Measurements from ENCODE around the gene ILF2.
"Not testable (repeated sequence)": the region's sequence is repeated elsewhere in the genome, so short reads cannot be mapped to it uniquely, and the experiment has no call there.

The ILF2 gene

DNA sequence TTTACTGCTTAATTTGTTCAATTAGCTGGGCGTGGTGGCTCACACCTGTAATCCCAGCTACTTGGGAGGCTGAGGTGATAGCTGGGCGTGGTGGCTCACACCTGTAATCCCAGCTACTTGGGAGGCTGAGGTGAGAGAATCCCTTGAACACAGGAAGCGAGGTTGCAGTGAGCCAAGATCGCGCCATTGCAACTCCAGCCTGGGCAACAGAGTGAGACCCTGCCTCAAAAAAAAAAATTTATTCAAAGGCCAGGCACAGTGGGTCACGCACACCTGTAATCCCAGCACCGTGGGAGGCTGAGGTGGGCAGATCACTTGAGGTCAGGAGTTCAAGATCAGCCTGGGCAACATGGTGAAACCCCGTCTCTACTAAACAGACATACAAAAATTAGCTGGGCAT is 2.1 kb downstream of the ILF2 start:
- Mint-ChIP-seq H3K4me1 (ENCODE audit: low read depth) (peaks cover 24% of the 10 kb centered on the region), H3K36me3 (ENCODE audit: low read depth) (peaks cover 47% of the 10 kb centered on the region)
- H3K4me3 Mint-ChIP-seq; H3K9me3 Mint-ChIP-seq; H3K27me3 Mint-ChIP-seq (ENCODE audit: low read depth); H3K27ac Mint-ChIP-seq: not testable (repeated sequence)

DNA sequence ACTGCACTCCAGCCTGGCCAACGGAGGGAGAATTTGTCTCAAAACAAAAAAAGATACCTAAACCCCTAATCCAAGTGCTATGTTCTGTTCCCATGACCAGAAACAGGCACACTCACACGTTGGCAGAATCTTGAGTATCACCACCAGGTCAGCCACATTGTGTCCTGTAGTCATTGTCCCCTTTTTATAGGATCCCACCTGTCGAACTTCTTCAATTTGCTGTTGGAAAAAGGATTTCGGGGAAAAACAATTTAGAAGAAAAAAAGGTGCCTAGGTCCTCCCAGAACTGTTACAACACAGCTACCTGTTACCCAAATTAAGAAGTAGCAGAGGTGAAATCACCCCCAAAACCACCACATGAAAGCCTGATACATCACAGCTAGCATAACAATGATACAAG is 3.4 kb downstream of the ILF2 start:
- Mint-ChIP-seq H3K27me3 (ENCODE audit: low read depth) (no peaks in the 10 kb centered on the region), H3K4me1 (ENCODE audit: low read depth) (peaks cover 24% of the 10 kb centered on the region), H3K4me3 (no peak overlapping the region), H3K36me3 (ENCODE audit: low read depth) (peaks cover 51% of the 10 kb centered on the region), H3K9me3 (no peaks in the 10 kb centered on the region), H3K27ac (no peak overlapping the region)

DNA sequence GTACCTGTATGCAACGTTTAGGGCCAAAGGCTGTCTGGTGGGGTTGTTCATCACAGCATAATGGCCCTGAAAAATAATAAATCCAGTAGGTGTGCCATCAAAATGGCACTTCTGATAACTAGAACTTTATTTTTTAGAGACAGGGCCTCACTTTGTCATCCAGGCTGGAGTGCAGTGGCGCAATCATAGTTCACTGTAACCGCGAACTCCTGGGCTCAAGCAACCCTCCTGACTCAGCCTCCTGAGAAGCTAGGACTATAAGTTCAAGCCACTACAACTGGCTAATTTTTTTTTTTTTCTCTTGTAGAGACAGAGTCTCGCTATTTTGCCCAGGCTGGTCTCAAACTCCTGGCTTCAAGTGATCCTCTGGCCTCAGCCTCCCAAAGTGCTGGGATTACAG is 7.6 kb downstream of the ILF2 start:
- Mint-ChIP-seq H3K4me3 (no peak overlapping the region), H3K27ac (no peak overlapping the region), H3K27me3 (ENCODE audit: low read depth) (no peaks in the 10 kb centered on the region), H3K36me3 (ENCODE audit: low read depth) (peaks cover 48% of the 10 kb centered on the region), H3K4me1 (ENCODE audit: low read depth) (peaks cover 18% of the 10 kb centered on the region), H3K9me3 (no peaks in the 10 kb centered on the region)

DNA sequence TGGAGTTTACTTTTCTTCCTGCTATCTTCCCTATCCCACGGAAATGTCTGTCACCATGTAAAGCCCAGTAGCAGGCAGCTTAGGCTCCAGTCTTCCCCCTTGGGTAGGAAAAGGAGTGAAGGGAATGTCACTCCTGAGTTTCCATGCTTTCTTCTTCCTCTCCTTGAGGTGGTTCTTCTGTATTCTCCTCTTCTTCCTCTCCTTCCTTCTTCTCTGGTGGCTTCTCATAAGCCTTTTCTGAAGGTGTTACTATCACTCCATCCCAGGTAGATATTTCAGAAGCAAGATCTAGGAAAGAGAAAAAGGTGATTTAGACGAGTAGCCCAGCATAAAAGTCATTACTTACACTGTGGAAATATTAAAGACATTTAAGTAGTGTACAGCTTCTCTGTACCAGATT is 8.5 kb downstream of the ILF2 start:
- peaks cover 39% of the 10 kb centered on the region for H3K36me3 Mint-ChIP-seq (ENCODE audit: low read depth)
- H3K27ac Mint-ChIP-seq = no peak overlapping the region
- peaks cover 16% of the 10 kb centered on the region for H3K4me1 Mint-ChIP-seq (ENCODE audit: low read depth)
- H3K4me3 Mint-ChIP-seq = no peak overlapping the region
- H3K9me3 Mint-ChIP-seq = no peaks in the 10 kb centered on the region
- no peaks in the 10 kb centered on the region for H3K27me3 Mint-ChIP-seq (ENCODE audit: low read depth)

DNA sequence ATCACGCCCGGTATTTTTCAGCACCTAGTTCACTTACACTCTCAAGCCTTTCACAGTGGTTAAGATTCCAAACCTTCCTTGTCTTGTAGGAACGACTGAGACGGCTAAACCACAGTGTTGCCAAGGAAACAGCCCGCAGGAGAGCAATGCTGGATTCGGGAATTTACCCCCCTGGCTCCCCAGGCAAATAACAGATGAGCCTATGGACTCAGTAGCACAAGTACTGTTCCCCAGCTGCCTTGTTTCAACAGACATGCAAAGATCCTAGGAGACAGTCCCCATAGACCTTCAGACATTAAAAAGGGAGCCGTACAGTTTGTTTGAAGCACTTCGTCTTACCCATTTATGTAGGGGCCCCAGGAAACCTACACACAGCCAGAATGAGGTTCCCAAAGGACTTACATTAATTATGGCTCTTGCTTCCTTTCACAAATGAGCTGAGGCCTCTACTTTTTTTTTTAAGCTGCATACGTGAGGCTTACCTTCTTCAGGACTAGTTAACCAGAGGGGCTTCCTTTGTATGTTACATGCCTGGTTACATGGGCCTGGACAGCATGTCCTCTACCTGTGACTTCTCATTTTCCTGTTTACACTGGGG is 9.6 kb downstream of the ILF2 start:
- Mint-ChIP-seq H3K27ac (no peak overlapping the region), H3K27me3 (ENCODE audit: low read depth) (no peaks in the 10 kb centered on the region), H3K9me3 (no peaks in the 10 kb centered on the region), H3K4me3 (peak overlapping the region; percentile 28), H3K4me1 (ENCODE audit: low read depth) (peaks cover 18% of the 10 kb centered on the region), H3K36me3 (ENCODE audit: low read depth) (peaks cover 32% of the 10 kb centered on the region)

DNA sequence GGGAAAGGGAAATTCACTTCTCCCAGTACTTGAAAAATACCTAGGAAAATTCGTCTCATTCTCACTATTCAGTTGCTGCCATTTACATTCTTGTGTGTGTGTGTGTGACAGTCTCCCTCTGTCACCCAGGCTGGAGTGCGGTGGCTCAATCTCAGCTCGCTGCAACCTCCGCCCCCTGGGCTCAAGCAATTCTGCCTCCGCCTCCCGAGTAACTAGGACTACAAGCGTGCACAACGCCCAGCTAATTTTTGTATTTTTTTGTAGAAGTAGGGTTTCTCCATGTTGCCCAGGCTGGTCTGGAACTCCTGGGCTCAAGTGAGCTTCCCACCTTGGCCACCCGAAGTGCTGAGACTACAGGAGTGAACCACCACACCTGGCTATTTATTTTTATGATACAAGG is 11.1 kb downstream of the ILF2 start:
- Mint-ChIP-seq H3K36me3 (ENCODE audit: low read depth) (peaks cover 23% of the 10 kb centered on the region), H3K27ac (peak overlapping the region; percentile 59), H3K4me3 (peak overlapping the region; percentile 93), H3K4me1 (ENCODE audit: low read depth) (peaks cover 16% of the 10 kb centered on the region), H3K9me3 (no peaks in the 10 kb centered on the region), H3K27me3 (ENCODE audit: low read depth) (no peaks in the 10 kb centered on the region)

DNA sequence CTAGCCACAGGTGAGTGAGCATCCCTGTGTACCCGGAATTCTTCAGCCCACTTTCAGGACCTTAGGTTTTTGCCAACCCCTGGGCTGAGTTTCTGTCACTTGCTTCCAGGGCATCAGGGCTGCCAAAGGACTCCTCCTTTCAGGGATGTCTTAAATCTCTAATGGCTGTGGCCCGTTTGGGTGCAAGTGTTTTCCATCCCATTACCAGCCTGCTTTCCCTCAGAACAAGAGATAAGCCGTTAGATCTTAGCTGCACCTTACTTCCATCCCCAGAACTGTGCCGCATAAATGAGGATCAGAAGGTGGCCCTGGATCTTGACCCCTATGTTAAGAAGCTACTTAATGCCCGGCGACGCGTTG is 11.6 kb downstream of the ILF2 start:
- Mint-ChIP-seq H3K27me3 (ENCODE audit: low read depth) (no peaks in the 10 kb centered on the region), H3K4me1 (ENCODE audit: low read depth) (peaks cover 16% of the 10 kb centered on the region), H3K9me3 (no peaks in the 10 kb centered on the region), H3K36me3 (ENCODE audit: low read depth) (peaks cover 20% of the 10 kb centered on the region), H3K4me3 (peak overlapping the region; percentile 93), H3K27ac (peak overlapping the region; percentile 76)

DNA sequence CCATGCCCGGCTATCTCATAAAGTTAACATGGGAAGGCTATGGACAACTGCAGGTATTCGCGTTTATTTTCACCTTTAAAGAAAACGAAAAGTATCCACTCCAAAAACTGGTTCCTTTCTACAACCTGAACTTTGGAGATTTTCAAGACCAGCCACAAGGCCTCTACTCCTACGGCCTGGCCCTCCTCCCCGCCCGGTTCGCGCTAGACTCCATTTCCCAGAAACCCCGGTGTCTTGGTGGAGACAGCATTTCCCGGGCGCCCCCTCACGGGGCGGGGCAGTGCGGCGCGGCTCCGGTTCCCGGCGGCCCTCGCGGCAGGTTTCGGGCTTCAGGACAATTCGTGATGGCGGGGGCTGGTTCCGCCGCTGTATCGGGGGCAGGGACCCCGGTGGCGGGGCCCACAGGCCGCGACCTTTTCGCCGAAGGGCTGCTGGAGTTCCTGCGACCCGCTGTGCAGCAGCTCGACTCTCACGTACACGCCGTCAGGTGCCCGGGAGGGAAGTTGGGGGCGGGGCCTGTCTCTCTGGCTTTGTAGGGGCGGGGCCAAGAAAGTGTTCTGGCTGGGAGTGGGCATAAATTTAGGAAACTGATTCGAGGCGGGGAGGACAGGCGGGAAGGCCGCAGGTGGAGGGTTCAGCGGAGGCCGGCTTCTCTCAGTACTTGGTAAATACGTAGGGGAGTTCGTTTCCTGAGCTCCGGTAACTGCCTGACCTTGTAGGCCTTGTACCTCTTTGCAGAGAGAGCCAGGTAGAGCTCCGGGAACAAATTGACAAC is 12.2 kb downstream of the ILF2 start, which contains the start of gene SNAPIN:
Gene SNAPIN (plus strand): TSS at position 304 of the 775 bp plus-strand sequence. CDS start 41 bp downstream, at position 345.
- H3K4me1 Mint-ChIP-seq (ENCODE audit: low read depth) = peaks cover 16% of the 10 kb centered on the region
- H3K36me3 Mint-ChIP-seq (ENCODE audit: low read depth) = peaks cover 15% of the 10 kb centered on the region
- H3K27ac Mint-ChIP-seq = peak within 1 kb of the TSS; percentile 76
- no peaks in the 10 kb centered on the region for H3K27me3 Mint-ChIP-seq (ENCODE audit: low read depth)
- H3K9me3 Mint-ChIP-seq = no peaks in the 10 kb centered on the region
- H3K4me3 Mint-ChIP-seq = peak within 1 kb of the TSS; percentile 93

DNA sequence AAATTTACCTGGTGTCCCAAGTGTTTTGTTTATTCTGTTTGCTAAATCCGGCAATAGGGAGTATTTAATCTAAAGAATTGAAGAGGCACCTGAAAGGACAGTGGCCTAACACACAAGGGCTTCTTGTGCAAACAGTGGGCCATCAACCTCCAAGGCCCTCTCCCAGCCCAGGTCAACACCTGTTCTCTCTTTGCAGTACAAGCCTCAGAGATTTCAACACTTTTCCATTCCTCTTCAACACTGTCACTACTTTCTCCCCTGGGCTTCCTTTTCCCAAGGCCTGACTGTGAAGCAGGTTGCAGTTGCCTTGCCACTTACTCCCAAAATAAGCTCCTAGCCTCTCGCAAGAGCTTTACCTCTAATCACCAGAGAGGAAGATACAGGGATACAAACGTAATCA is 15.5 kb downstream of the ILF2 start:
- no peak overlapping the region for H3K4me3 Mint-ChIP-seq
- H3K27me3 Mint-ChIP-seq (ENCODE audit: low read depth) = no peaks in the 10 kb centered on the region
- H3K9me3 Mint-ChIP-seq = no peaks in the 10 kb centered on the region
- no peaks in the 10 kb centered on the region for H3K36me3 Mint-ChIP-seq (ENCODE audit: low read depth)
- H3K4me1 Mint-ChIP-seq (ENCODE audit: low read depth) = peaks cover 14% of the 10 kb centered on the region
- H3K27ac Mint-ChIP-seq = no peak overlapping the region

DNA sequence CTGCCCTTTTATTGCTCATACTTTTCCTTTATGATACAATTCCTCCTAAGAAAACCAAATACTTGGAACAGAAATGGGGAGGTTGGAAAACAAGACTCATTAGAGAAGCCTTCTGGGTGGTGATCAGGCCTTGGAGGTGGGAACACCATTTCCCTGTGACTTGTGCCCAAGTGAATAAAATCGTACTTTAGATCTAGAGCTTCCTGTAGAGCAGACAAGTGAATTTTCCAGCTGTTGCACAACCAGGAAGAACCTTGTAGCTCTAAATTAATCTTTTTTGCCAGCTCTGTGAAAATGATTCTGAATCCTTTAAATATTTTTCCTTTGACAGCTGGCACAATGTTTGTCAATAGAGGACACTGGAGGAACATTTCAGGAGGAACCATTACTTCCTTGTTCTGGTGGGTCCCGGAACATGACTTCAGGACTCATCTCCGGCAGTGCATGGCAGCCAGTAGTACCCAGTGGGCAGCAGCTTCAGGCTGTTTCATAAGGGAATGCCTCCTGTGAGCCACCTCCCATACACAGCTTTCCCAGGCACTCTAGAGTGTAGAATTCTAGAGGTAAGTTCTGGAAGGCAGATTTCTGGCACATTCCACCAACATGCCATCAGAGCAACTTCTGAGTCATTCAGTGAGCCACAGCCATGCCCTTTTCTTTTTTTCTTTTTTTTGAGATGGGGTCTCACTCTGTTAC is 17.8 kb downstream of the ILF2 start:
- peaks cover 14% of the 10 kb centered on the region for H3K4me1 Mint-ChIP-seq (ENCODE audit: low read depth)
- no peaks in the 10 kb centered on the region for H3K36me3 Mint-ChIP-seq (ENCODE audit: low read depth)
- H3K9me3 Mint-ChIP-seq = no peaks in the 10 kb centered on the region
- H3K27me3 Mint-ChIP-seq (ENCODE audit: low read depth) = no peaks in the 10 kb centered on the region
- no peak overlapping the region for H3K27ac Mint-ChIP-seq
- H3K4me3 Mint-ChIP-seq = no peak overlapping the region

DNA sequence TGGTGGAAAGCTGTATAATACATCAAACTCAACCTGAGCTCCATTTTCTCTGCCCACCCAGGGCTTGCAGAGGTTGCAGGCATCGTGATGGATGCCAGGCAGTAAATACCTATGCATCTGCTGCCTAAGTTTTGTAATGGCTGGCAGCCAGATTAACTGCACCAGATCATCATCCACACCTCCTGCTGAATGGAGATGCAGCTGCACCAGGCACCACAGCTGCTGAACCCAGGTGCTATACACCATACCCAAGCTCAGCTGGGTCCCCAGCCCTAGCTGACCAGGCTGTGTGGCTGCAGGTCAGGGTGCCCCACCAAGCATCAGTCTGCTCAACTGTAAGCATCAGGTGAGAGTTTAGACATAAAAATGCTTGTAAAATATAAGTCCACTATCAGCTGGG is 19.0 kb downstream of the ILF2 start:
- Mint-ChIP-seq H3K27ac (no peak overlapping the region), H3K4me3 (no peak overlapping the region), H3K27me3 (ENCODE audit: low read depth) (no peaks in the 10 kb centered on the region), H3K9me3 (no peaks in the 10 kb centered on the region), H3K36me3 (ENCODE audit: low read depth) (peaks cover 8% of the 10 kb centered on the region), H3K4me1 (ENCODE audit: low read depth) (peaks cover 16% of the 10 kb centered on the region)

DNA sequence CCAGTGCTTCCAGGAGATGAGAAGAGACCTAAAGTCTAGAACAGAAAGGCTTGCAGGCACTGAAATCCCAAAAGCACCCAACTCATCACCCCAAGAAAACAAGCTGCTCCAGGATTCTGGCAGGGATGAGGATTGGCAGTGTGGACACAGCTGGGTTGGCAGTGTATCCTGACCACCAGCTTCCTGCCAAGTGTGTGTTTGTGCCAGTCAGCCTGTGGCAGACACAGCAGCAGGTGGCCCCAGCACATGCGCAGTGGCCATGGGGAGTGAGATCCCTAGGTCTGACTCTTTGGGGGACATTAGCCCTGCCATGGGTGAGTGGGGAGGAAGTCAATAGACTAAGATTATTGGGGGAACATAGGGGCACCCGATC is 20.9 kb downstream of the ILF2 start:
- Mint-ChIP-seq H3K36me3 (ENCODE audit: low read depth) (peaks cover 25% of the 10 kb centered on the region), H3K9me3 (no peaks in the 10 kb centered on the region), H3K27ac (peak overlapping the region; percentile 67), H3K4me1 (ENCODE audit: low read depth) (peaks cover 25% of the 10 kb centered on the region), H3K4me3 (no peak overlapping the region), H3K27me3 (ENCODE audit: low read depth) (no peaks in the 10 kb centered on the region)

DNA sequence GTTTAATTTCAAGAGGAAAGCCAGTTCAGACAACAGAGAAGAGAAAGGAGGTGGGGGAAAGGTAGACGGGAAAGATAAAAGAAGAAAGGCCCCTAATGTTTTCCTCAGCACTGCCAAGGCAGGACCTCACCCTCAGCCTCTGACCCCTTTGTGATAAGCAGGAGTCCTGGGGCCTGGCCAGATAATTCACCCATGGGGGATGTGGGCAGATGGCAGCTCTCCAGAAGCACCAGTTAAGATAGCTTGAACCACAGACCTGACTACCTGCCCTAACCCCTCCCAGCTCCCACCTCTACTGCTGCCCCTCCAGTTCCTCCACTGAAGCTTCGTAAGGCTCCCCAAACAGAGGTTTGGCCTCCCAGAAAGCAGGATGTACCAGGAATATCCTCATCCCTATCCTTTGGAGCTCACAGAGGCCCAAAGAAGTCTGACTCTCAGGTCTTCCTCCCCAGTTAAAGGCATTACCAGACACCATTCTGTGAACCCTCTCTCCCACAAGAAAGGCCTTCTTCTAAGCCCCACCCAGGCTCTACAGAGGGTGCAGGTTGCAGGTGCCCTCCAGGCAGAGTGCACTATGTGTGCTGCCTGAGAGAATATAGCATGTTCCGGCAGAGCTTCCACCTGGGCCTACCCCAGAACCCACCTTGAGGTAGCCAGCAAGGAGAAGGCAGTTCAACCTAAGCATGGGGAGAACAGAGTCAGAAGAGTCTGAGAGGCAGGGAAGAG is 21.5 kb downstream of the ILF2 start:
- H3K4me1 Mint-ChIP-seq (ENCODE audit: low read depth) = peaks cover 27% of the 10 kb centered on the region
- H3K9me3 Mint-ChIP-seq = no peaks in the 10 kb centered on the region
- no peaks in the 10 kb centered on the region for H3K27me3 Mint-ChIP-seq (ENCODE audit: low read depth)
- H3K4me3 Mint-ChIP-seq = no peak overlapping the region
- peaks cover 31% of the 10 kb centered on the region for H3K36me3 Mint-ChIP-seq (ENCODE audit: low read depth)
- H3K27ac Mint-ChIP-seq = peak overlapping the region; percentile 67

DNA sequence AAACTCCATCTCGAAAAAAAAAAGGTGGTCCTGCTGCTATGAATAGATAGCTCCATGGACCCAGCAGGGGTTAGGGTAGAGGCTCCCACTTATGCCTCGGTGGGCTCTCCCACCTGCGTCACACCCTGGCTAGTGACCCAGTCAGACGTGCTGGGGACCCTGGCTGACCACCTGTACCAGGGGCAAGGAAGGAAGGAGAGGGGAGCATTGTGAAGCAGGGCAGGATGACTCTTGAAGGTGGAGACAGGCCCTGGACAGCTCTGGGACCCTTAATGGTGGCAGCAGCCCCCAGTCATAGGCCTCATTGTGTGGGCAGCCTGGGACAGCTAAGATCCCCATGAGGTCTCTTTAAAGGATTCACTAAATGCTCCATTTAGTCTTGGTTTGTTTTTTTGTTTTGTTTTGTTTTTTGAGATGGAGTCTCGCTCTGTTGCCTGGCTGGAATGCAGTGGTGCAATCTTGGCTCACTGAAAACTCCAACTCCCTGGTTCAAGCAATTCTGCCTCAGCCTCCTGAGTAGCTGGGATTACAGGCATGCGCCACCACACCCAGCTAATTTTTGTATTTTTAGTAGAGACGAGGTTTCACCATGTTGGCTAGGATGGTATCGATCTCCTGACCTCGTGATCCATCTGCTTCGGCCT is 22.7 kb downstream of the ILF2 start:
- Mint-ChIP-seq H3K4me3 (no peak overlapping the region), H3K36me3 (ENCODE audit: low read depth) (peaks cover 43% of the 10 kb centered on the region), H3K27ac (no peak overlapping the region), H3K4me1 (ENCODE audit: low read depth) (peaks cover 37% of the 10 kb centered on the region), H3K9me3 (no peaks in the 10 kb centered on the region), H3K27me3 (ENCODE audit: low read depth) (no peaks in the 10 kb centered on the region)

All from T-helper 1 cell treated with Interleukin-12 subunit alpha and Interleukin-12 subunit beta and Interleukin-4 antibody, amounts not matched to agents 30 μg/mL and 1 μg/mL, for 36 hours (primary cell).